GM12872 (cell line): ENCODE data around the gene EXOC6.

Source experiments
- TF ChIP-seq, protein P1 (sequence below): IDR thresholded peaks from 3 replicates; pipeline ENCODE4 v1.5.1; 2011; ENCODE audit warnings: low read depth, mild to moderate bottlenecking, low read length, moderate library complexity; ENCODE audit not compliant: insufficient read depth

EXOC6 gene

GRCh38 chr10:93068411-93069244 is 220.3 kb downstream of the EXOC6 start:
- TF ChIP-seq, protein P1, sequence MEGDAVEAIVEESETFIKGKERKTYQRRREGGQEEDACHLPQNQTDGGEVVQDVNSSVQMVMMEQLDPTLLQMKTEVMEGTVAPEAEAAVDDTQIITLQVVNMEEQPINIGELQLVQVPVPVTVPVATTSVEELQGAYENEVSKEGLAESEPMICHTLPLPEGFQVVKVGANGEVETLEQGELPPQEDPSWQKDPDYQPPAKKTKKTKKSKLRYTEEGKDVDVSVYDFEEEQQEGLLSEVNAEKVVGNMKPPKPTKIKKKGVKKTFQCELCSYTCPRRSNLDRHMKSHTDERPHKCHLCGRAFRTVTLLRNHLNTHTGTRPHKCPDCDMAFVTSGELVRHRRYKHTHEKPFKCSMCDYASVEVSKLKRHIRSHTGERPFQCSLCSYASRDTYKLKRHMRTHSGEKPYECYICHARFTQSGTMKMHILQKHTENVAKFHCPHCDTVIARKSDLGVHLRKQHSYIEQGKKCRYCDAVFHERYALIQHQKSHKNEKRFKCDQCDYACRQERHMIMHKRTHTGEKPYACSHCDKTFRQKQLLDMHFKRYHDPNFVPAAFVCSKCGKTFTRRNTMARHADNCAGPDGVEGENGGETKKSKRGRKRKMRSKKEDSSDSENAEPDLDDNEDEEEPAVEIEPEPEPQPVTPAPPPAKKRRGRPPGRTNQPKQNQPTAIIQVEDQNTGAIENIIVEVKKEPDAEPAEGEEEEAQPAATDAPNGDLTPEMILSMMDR: no peak

- TF ChIP-seq, protein P1: no peak
These were observed 220.9 kb downstream of the EXOC6 start for GRCh38 chr10:93069245-93069561.

GRCh38 chr10:93070378-93071176 is 222.3 kb downstream of the EXOC6 start:
- TF ChIP-seq, protein P1: no peak

GRCh38 chr10:93071177-93071472 is 222.8 kb downstream of the EXOC6 start:
- TF ChIP-seq, protein P1: no peak

DNA sequence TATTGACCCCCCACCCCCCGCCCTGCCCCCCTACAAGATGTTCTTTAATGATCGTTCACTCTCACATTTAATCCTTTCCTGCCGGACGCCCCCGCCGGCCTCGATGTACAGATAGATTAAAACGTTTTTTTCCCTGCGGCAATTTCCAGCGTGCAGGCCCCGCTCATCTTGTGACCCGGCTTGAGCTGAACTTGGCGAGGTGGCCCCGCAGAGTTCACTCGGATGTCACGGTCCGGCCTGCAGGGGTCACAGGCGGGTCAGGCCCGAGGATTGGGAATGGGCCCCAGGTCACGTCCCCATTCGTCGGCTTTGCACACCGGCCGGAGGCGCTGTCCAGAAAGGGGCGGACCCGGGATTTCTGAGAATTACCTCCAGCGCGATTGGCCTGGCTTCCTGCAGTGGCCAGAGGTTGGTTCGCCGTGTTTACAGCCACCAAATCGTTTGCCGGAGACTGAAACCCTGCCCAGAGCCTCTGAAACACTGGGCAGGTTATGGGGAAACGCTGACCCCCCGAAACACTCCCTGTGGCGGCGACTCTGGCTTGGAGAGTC is 223.4 kb downstream of the EXOC6 start:
- TF ChIP-seq, protein P1: no peak

DNA sequence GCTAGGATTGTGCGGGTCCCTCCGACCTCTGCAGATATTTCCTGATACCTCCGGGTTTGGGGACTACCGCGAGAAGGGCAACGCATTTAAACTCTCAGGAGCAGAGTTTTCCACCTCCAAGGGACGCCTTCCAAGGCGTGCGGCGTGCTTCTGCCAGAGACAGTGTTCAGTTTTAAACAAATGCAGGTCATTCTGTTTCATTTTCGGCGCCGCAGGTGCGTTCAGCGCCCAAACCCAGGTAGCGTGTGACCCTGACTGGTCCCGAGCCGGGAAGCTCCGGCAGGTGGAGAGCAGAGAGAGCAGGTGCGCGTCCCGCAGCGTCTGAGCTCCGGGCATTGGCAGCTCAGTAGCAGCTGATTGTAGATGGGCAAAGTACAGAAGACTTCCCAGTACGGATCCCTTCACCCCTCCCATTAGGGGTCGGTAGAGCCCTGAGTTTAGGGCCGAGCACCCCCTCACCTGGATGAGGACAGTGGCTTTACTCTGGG is 223.9 kb downstream of the EXOC6 start:
- TF ChIP-seq, protein P1: no peak
